HG02840 (cell line): Measurements from ENCODE around the gene CCDC74A.
"Not testable (repeated sequence)": the region's sequence is repeated elsewhere in the genome, so short reads cannot be mapped to it uniquely, and the experiment has no call there.

Experiments used
- ATAC-seq: cut with Tn5 transposase; IDR thresholded peaks from one replicate; pipeline ENCODE4 v1.9.1; 2021; ENCODE audit warnings: mild to moderate bottlenecking, moderate library complexity, moderate number of reproducible peaks; ENCODE audit not compliant: unreplicated experiment, low FRiP score

Gene CCDC74A

GRCh38 chr2:131498321-131498973, 29.2 kb upstream of the CCDC74A start:
- ATAC-seq, result peak; percentile 90

GRCh38 chr2:131503587-131503986, 24.1 kb upstream of the CCDC74A start:
- not testable (repeated sequence) for ATAC-seq

GRCh38 chr2:131504082-131504750, 23.5 kb upstream of the CCDC74A start:
- ATAC-seq, result not testable (repeated sequence)

- no peak for ATAC-seq
Observed at GRCh38 chr2:131509615-131510014, 18.1 kb upstream of the CCDC74A start.

- not testable (repeated sequence) for ATAC-seq
Observed at GRCh38 chr2:131511291-131511968, 16.3 kb upstream of the CCDC74A start.

- not testable (repeated sequence) for ATAC-seq
Observed at GRCh38 chr2:131511969-131512870, 15.5 kb upstream of the CCDC74A start.

- peak; percentile 55 for ATAC-seq
Observed at GRCh38 chr2:131514408-131515166, 13.1 kb upstream of the CCDC74A start.

GRCh38 chr2:131515235-131515634, 12.5 kb upstream of the CCDC74A start:
- ATAC-seq, result not testable (repeated sequence)

GRCh38 chr2:131516011-131516410, 11.7 kb upstream of the CCDC74A start:
- no peak for ATAC-seq

GRCh38 chr2:131516621-131517020, 11.1 kb upstream of the CCDC74A start:
- ATAC-seq, result not testable (repeated sequence)

GRCh38 chr2:131517106-131517831, 10.4 kb upstream of the CCDC74A start:
- ATAC-seq, result no peak

GRCh38 chr2:131517856-131518255, 9.8 kb upstream of the CCDC74A start:
- ATAC-seq, result not testable (repeated sequence)

GRCh38 chr2:131518531-131518930, 9.2 kb upstream of the CCDC74A start:
- ATAC-seq, result not testable (repeated sequence)

GRCh38 chr2:131519466-131519865, 8.2 kb upstream of the CCDC74A start:
- no peak for ATAC-seq

GRCh38 chr2:131519871-131520470, 7.7 kb upstream of the CCDC74A start:
- not testable (repeated sequence) for ATAC-seq

- no peak for ATAC-seq
Observed at GRCh38 chr2:131520526-131520925, 7.2 kb upstream of the CCDC74A start.

- ATAC-seq, result not testable (repeated sequence)
Observed at GRCh38 chr2:131521524-131521923, 6.2 kb upstream of the CCDC74A start.

GRCh38 chr2:131521961-131522781, 5.5 kb upstream of the CCDC74A start:
- ATAC-seq, result no peak
